Activated naive CD4-positive, alpha-beta T cell treated with anti-CD3 and anti-CD28 coated beads, Interleukin-2, amount 10 ng/mL, durations not matched to agents 7 days and 5 days (primary cell): ENCODE data around the gene SNW1.
A peak's percentile ranks its signal among the peaks of the same experiment; 100 is the strongest.
"Not testable (repeated sequence)": the region's sequence is repeated elsewhere in the genome, so short reads cannot be mapped to it uniquely, and the experiment has no call there.

Source experiments
- CTCF ChIA-PET: fragments of 350-600 bp; sonication (Branson Sonifier 250); formaldehyde crosslinking; loops from one replicate; lab custom pipeline; 2021; ENCODE audit warnings: antibody characterized with exemption; lab: Charles Lee
- DNase-seq: peaks from one replicate; pipeline ENCODE4 v3.0.0-alpha.2; 2020
- H3K27ac Mint-ChIP-seq: one replicate; pipeline ENCODE4 v1.8.0; 2021; ENCODE audit warnings: mild to moderate bottlenecking, moderate library complexity, mixed read lengths
- H3K27me3 Mint-ChIP-seq: one replicate; pipeline ENCODE4 v1.8.0; 2021; ENCODE audit warnings: mild to moderate bottlenecking, mixed read lengths
- H3K36me3 Mint-ChIP-seq: one replicate; pipeline ENCODE4 v1.8.0; 2021; ENCODE audit warnings: mixed read lengths
- H3K4me1 Mint-ChIP-seq: one replicate; pipeline ENCODE4 v1.8.0; 2021; ENCODE audit warnings: mixed read lengths
- H3K4me3 Mint-ChIP-seq: one replicate; pipeline ENCODE4 v1.8.0; 2021; ENCODE audit warnings: mild to moderate bottlenecking, moderate library complexity, mixed read lengths
- H3K9me3 Mint-ChIP-seq: one replicate; pipeline ENCODE4 v1.8.0; 2021; ENCODE audit warnings: mixed read lengths

SNW1 gene

GRCh38 chr14:77760381-77761204 is at the start of gene SNW1:
Gene SNW1, minus strand, starts transcription at chr14:77761156. Its CDS starts 29 bp downstream, at chr14:77761127.
- DNase-seq = peak; percentile 94
- H3K4me3 Mint-ChIP-seq = peak within 1 kb of the TSS; percentile 95
- H3K27me3 Mint-ChIP-seq = peaks cover 4% of the 10 kb centered on the region
- CTCF ChIA-PET = interaction anchor here (0.7 kb wide), 1 partner anchor 22 kb away, joined by 3 read pairs; no protein-coding TSS in a partner anchor
- peak within 1 kb of the TSS; percentile 96 for H3K27ac Mint-ChIP-seq
- peaks cover 23% of the 10 kb centered on the region for H3K36me3 Mint-ChIP-seq
- H3K9me3 Mint-ChIP-seq = no peaks in the 10 kb centered on the region
- peaks cover 37% of the 10 kb centered on the region for H3K4me1 Mint-ChIP-seq

- Mint-ChIP-seq H3K27ac (no peak overlapping the region), H3K4me3 (no peak overlapping the region), H3K27me3 (no peaks in the 10 kb centered on the region), H3K9me3 (no peaks in the 10 kb centered on the region), H3K4me1 (no peaks in the 10 kb centered on the region), H3K36me3 (no peaks in the 10 kb centered on the region)
- CTCF ChIA-PET = no interaction called here
- DNase-seq = no peak
These were observed 48.1 kb upstream of the SNW1 start for GRCh38 chr14:77809011-77809410.

GRCh38 chr14:77808250-77808649 is 47.3 kb upstream of the SNW1 start:
- Mint-ChIP-seq H3K36me3 (no peaks in the 10 kb centered on the region), H3K27ac (no peak overlapping the region), H3K27me3 (no peaks in the 10 kb centered on the region), H3K4me1 (no peaks in the 10 kb centered on the region), H3K4me3 (no peak overlapping the region), H3K9me3 (no peaks in the 10 kb centered on the region)
- no peak for DNase-seq
- CTCF ChIA-PET = no interaction called here

GRCh38 chr14:77805706-77806105 is 44.8 kb upstream of the SNW1 start:
- no peaks in the 10 kb centered on the region for H3K27me3 Mint-ChIP-seq
- CTCF ChIA-PET = no interaction called here
- H3K4me3 Mint-ChIP-seq = no peak overlapping the region
- H3K27ac Mint-ChIP-seq = no peak overlapping the region
- DNase-seq = no peak
- H3K4me1 Mint-ChIP-seq = peaks cover 2% of the 10 kb centered on the region
- no peaks in the 10 kb centered on the region for H3K36me3 Mint-ChIP-seq
- H3K9me3 Mint-ChIP-seq = no peaks in the 10 kb centered on the region

GRCh38 chr14:77804592-77804991 is 43.6 kb upstream of the SNW1 start:
- Mint-ChIP-seq H3K36me3 (no peaks in the 10 kb centered on the region), H3K9me3 (no peaks in the 10 kb centered on the region), H3K4me3 (no peak overlapping the region), H3K4me1 (peaks cover 9% of the 10 kb centered on the region), H3K27ac (no peak overlapping the region), H3K27me3 (no peaks in the 10 kb centered on the region)
- CTCF ChIA-PET = no interaction called here
- DNase-seq = peak; percentile 44

GRCh38 chr14:77800814-77801213 is 39.9 kb upstream of the SNW1 start:
- no peak for DNase-seq
- CTCF ChIA-PET = interaction anchor here (1.2 to 1.4 kb wide), 2 partner anchors 39 to 343 kb away, joined by 4 to 5 read pairs; partner anchors contain the start of gene AHSA1
- Mint-ChIP-seq H3K27me3 (peaks cover 7% of the 10 kb centered on the region), H3K9me3 (no peaks in the 10 kb centered on the region), H3K27ac (peak overlapping the region; percentile 81), H3K4me3 (peak overlapping the region; percentile 79), H3K4me1 (peaks cover 10% of the 10 kb centered on the region), H3K36me3 (no peaks in the 10 kb centered on the region)

GRCh38 chr14:77799863-77800730 is 39.1 kb upstream of the SNW1 start, which contains the start of gene ADCK1:
Gene ADCK1, plus strand, starts transcription at chr14:77800109. Its CDS starts 18,870 bp downstream, at chr14:77818979.
- Mint-ChIP-seq H3K36me3 (no peaks in the 10 kb centered on the region), H3K27ac (peak within 1 kb of the TSS; percentile 81), H3K27me3 (peaks cover 8% of the 10 kb centered on the region), H3K4me3 (peak within 1 kb of the TSS; percentile 79), H3K4me1 (peaks cover 10% of the 10 kb centered on the region), H3K9me3 (no peaks in the 10 kb centered on the region)
- peak; percentile 93 for DNase-seq
- CTCF ChIA-PET = interaction anchor here (1.2 to 1.4 kb wide), 2 partner anchors 39 to 342 kb away, joined by 4 to 5 read pairs; partner anchors contain the start of gene AHSA1

GRCh38 chr14:77799456-77799855 is 38.5 kb upstream of the SNW1 start:
- DNase-seq, H3K9me3 Mint-ChIP-seq: not testable (repeated sequence)

GRCh38 chr14:77794357-77794756 is 33.4 kb upstream of the SNW1 start:
- H3K36me3 Mint-ChIP-seq = no peaks in the 10 kb centered on the region
- no peak overlapping the region for H3K27ac Mint-ChIP-seq
- peaks cover 43% of the 10 kb centered on the region for H3K27me3 Mint-ChIP-seq
- CTCF ChIA-PET = no interaction called here
- H3K4me1 Mint-ChIP-seq = no peaks in the 10 kb centered on the region
- H3K4me3 Mint-ChIP-seq = no peak overlapping the region
- H3K9me3 Mint-ChIP-seq = no peaks in the 10 kb centered on the region
- DNase-seq = no peak

More at GRCh38 chr14:77799456-77799855, 38.5 kb upstream of the SNW1 start:
- CTCF ChIA-PET, H3K36me3 Mint-ChIP-seq: not testable (repeated sequence)
- H3K27ac Mint-ChIP-seq = peak overlapping the region; percentile 62
- H3K27me3 Mint-ChIP-seq = peaks cover 12% of the 10 kb centered on the region
- peak overlapping the region; percentile 79 for H3K4me3 Mint-ChIP-seq
- H3K4me1 Mint-ChIP-seq = peaks cover 10% of the 10 kb centered on the region

GRCh38 chr14:77793255-77793654 is 32.3 kb upstream of the SNW1 start:
- H3K36me3 Mint-ChIP-seq, CTCF ChIA-PET, H3K27ac Mint-ChIP-seq, H3K4me1 Mint-ChIP-seq, H3K4me3 Mint-ChIP-seq, DNase-seq, H3K9me3 Mint-ChIP-seq: not testable (repeated sequence)
- H3K27me3 Mint-ChIP-seq = peaks cover 50% of the 10 kb centered on the region

GRCh38 chr14:77791225-77791600 is 30.3 kb upstream of the SNW1 start:
- Mint-ChIP-seq H3K36me3 (no peaks in the 10 kb centered on the region), H3K27ac (no peak overlapping the region), H3K4me3 (no peak overlapping the region), H3K9me3 (no peaks in the 10 kb centered on the region), H3K4me1 (no peaks in the 10 kb centered on the region), H3K27me3 (peaks cover 45% of the 10 kb centered on the region)
- DNase-seq = no peak
- CTCF ChIA-PET = no interaction called here

GRCh38 chr14:77790566-77791224 is 29.7 kb upstream of the SNW1 start:
- H3K27ac Mint-ChIP-seq = no peak overlapping the region
- CTCF ChIA-PET = interaction anchor here (0.6 kb wide), 1 partner anchor 587 kb away, joined by 4 read pairs; no protein-coding TSS in a partner anchor
- H3K4me3 Mint-ChIP-seq = no peak overlapping the region
- no peaks in the 10 kb centered on the region for H3K4me1 Mint-ChIP-seq
- H3K27me3 Mint-ChIP-seq = peaks cover 44% of the 10 kb centered on the region
- H3K9me3 Mint-ChIP-seq = no peaks in the 10 kb centered on the region
- DNase-seq = no peak
- H3K36me3 Mint-ChIP-seq = no peaks in the 10 kb centered on the region

- no peak overlapping the region for H3K27ac Mint-ChIP-seq
- H3K4me3 Mint-ChIP-seq = no peak overlapping the region
- H3K9me3 Mint-ChIP-seq = no peaks in the 10 kb centered on the region
- CTCF ChIA-PET = no interaction called here
- H3K36me3 Mint-ChIP-seq = no peaks in the 10 kb centered on the region
- no peaks in the 10 kb centered on the region for H3K4me1 Mint-ChIP-seq
- no peak for DNase-seq
- peaks cover 27% of the 10 kb centered on the region for H3K27me3 Mint-ChIP-seq
These were observed 25.2 kb upstream of the SNW1 start for GRCh38 chr14:77786148-77786547.

- no peak overlapping the region for H3K27ac Mint-ChIP-seq
These were observed 21.2 kb upstream of the SNW1 start for GRCh38 chr14:77782202-77782601.

More at GRCh38 chr14:77782202-77782601, 21.2 kb upstream of the SNW1 start:
- Mint-ChIP-seq H3K9me3 (no peaks in the 10 kb centered on the region), H3K36me3 (no peaks in the 10 kb centered on the region), H3K4me1 (no peaks in the 10 kb centered on the region), H3K4me3 (no peak overlapping the region), H3K27me3 (peaks cover 12% of the 10 kb centered on the region)
- DNase-seq = no peak
- CTCF ChIA-PET = interaction anchor here (1.0 kb wide), 1 partner anchor 322 kb away, joined by 3 read pairs; no protein-coding TSS in a partner anchor
